Neural progenitor cell (in vitro differentiated cells): ENCODE measurements around the gene TLCD1.

Source experiments
- CTCF ChIP-seq: fragments of 200-600 bp; sonication (generic); IDR thresholded peaks from 2 replicates; pipeline ENCODE4 v1.5.1; 2017; ENCODE audit warnings: antibody characterized with exemption, mild to moderate bottlenecking
- EZH2 ChIP-seq: fragments of 200-600 bp; sonication (generic); IDR thresholded peaks from 2 replicates; pipeline ENCODE4 v1.6.1; 2017; ENCODE audit warnings: antibody characterized with exemption, mild to moderate bottlenecking, moderate library complexity

GRCh38 chr17:28712032-28712704 lies 13.9 kb downstream of the TLCD1 start:
- TF ChIP-seq CTCF (no peak), EZH2 (no peak)
